Prostate gland (tissue), 2 donors: Measurements from ENCODE around the gene RPL35A. TPM values are rescaled to one million over a fixed set of nuclear protein-coding genes. Genes with fewer than 3 reads are reported as not detected.

Experiments used
- DNase-seq: peaks from one replicate; pipeline ENCODE4 v3.0.0-alpha.2; 2019; ENCODE audit warnings: low spot score
- H3K27ac ChIP-seq, 2 donors: fragments of 200-600 bp; sonication (generic); 2 replicates each; pipeline ENCODE4 v1.5.1; 2017 to 2019
- H3K27me3 ChIP-seq: fragments of 200-600 bp; sonication (generic); replicated peaks from 2 replicates; pipeline ENCODE4 v1.5.1; 2019; ENCODE audit not compliant: insufficient read depth
- H3K36me3 ChIP-seq, 2 donors: fragments of 200-600 bp; sonication (generic); 1 replicate in 1 of 2; 2 replicates in 1 of 2; pipeline versions ENCODE4 v1.5.1 to v1.8.1; 2017 to 2019
- H3K4me1 ChIP-seq: fragments of 200-600 bp; sonication (generic); replicated peaks from 2 replicates; pipeline ENCODE4 v1.5.1; 2019
- H3K4me3 ChIP-seq, 2 donors: fragments of 200-600 bp; sonication (generic); 2 replicates each; pipeline ENCODE4 v1.5.1; 2017 to 2019
- H3K9me3 ChIP-seq: fragments of 200-600 bp; sonication (generic); 2 replicates; pipeline ENCODE4 v1.5.1; 2017
- POLR2A ChIP-seq: fragments of 450-650 bp; IDR thresholded peaks from one replicate; pipeline ENCODE4 v1.6.1; 2016; ENCODE audit warnings: antibody characterized with exemption, mild to moderate bottlenecking
- POLR2AphosphoS5 ChIP-seq: sonication (generic); formaldehyde crosslinking; IDR thresholded peaks from one replicate; pipeline ENCODE4 v1.6.1; 2017; ENCODE audit warnings: antibody characterized with exemption
- WGBS: methylation state at CpG from one replicate; pipeline ENCODE4 v1.1.5; 2018; 5-methylcytosine and 5-hydroxymethylcytosine counted together
- intact Hi-C: fragments of 100-400 bp; cut with DNase I; formaldehyde crosslinking; loops from one replicate; pipeline ENCODE4 v1.14.2; 2022
- small RNA-seq, 2 donors: library from RNA; depleted of rRNA; stranded (forward); fragments of <200 nt; gene quantifications; one replicate each; pipeline ENCODE3, GENCODE V24; 2016
- total RNA-seq, 2 donors: library from RNA; depleted of rRNA; stranded (reverse); fragments of >200 nt; gene quantifications; one replicate each; pipeline ENCODE4 v1.1.0, GENCODE V29; 2016
- TF ChIP-seq, protein P1 (sequence below), 4 experiments: fragments of 200-600 bp in 2 of 4; fragments of 450-650 bp in 2 of 4; sonication (generic) in 2 of 4; IDR thresholded peaks; 1 replicate in 3 of 4; 2 replicates in 1 of 4; pipeline ENCODE4 v1.5.1; 2016 to 2019; ENCODE audit warnings: antibody characterized with exemption in 4 of 4, mild to moderate bottlenecking in 2 of 4, moderate library complexity in 2 of 4

Gene RPL35A
- total RNA-seq, 2 donors from 2014 or later: 480 to 1,367 TPM

DNA sequence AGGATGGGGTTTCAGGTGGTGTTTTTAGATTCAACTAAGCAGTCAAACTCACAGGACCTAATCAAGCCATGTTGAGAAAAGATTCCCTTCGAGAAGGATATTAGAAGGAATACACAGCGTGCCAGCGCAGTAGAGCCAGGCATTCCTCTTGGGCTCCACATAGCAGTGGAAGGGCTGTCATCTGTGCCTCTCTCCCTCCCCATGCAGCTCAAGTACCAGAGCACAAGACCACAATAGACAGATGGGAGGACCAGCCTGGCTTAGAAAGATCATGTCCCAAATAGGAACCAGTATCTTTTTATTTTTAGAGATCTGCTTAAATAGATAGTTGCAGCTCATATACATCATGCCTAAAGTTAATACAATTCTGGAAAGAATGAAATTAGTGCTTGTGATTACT is 47.9 kb downstream of the RPL35A start:
- 94% methylated on average over 3 of the region's 3 CpGs for WGBS
- no peaks in the 10 kb centered on the region for H3K9me3 ChIP-seq
- H3K4me1 ChIP-seq: no peaks in the 10 kb centered on the region
- H3K27ac ChIP-seq: no peak overlapping the region
- intact Hi-C loops: no loop called here
- TF ChIP-seq POLR2AphosphoS5 (no peak), POLR2A (no peak)
- TF ChIP-seq, protein P1, sequence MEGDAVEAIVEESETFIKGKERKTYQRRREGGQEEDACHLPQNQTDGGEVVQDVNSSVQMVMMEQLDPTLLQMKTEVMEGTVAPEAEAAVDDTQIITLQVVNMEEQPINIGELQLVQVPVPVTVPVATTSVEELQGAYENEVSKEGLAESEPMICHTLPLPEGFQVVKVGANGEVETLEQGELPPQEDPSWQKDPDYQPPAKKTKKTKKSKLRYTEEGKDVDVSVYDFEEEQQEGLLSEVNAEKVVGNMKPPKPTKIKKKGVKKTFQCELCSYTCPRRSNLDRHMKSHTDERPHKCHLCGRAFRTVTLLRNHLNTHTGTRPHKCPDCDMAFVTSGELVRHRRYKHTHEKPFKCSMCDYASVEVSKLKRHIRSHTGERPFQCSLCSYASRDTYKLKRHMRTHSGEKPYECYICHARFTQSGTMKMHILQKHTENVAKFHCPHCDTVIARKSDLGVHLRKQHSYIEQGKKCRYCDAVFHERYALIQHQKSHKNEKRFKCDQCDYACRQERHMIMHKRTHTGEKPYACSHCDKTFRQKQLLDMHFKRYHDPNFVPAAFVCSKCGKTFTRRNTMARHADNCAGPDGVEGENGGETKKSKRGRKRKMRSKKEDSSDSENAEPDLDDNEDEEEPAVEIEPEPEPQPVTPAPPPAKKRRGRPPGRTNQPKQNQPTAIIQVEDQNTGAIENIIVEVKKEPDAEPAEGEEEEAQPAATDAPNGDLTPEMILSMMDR (IDR thresholded peaks at IDR 0.05): no peak
- no peak for DNase-seq
- no peaks in the 10 kb centered on the region for H3K27me3 ChIP-seq
- H3K36me3 ChIP-seq: no peaks in the 10 kb centered on the region
- H3K4me3 ChIP-seq: no peak overlapping the region

Small RNA genes lying within 50 kb of the gene (small RNA-seq; reads per million reads assigned to genes)
- gene RNU6-621P: 0 reads per million in 2 donors

Other genes with a start within 250 kb of the RPL35A start
- 100 to 1,000 TPM in 1 of 2 donors, 10 to 100 TPM in 1; 32.2 to 121 TPM for gene RUBCN, start 213.3 kb upstream of the RPL35A start, total RNA-seq
- 10 to 100 TPM; 27.7 to 69.5 TPM for gene FYTTD1, start 200.3 kb upstream of the RPL35A start, total RNA-seq
- 100 to 1,000 TPM in 1 of 2 donors, 10 to 100 TPM in 1; 31.6 to 114 TPM for gene LRCH3, start 158.9 kb upstream of the RPL35A start, total RNA-seq
- gene LMLN, start 10.0 kb downstream of the RPL35A start, total RNA-seq: 10 to 100 TPM in 1 of 2 donors, 1 to 10 TPM in 1; 6.8 to 16.9 TPM